Measurements from ENCODE around the gene NR3C1.

Gene NR3C1

GRCh38 chr5:143239882-143240518, 163.5 kb downstream of the NR3C1 start:
- TF ChIP-seq EZH2phosphoT487 (IDR thresholded peaks at IDR 0.05; ENCODE audit: low read length) (no peak), EZH2 (optimal IDR thresholded peaks at IDR 0.05; ENCODE audit: low read depth, low read length) (no peak), CTCF (IDR thresholded peaks at IDR 0.05; ENCODE audit: low read length) (no peak)
- Histone ChIP-seq H3K27me3 (replicated peaks; ENCODE audit: insufficient read depth, low read length) (no peaks in the 10 kb centered on the region), H3K4me1 (ENCODE audit: low read length) (no peaks in the 10 kb centered on the region), H3K27ac (ENCODE audit: low read length) (no peak overlapping the region), H3K4me2 (ENCODE audit: low read depth, low read length) (no peak overlapping the region), H3K9ac (ENCODE audit: low read length) (no peak overlapping the region), H2AFZ (ENCODE audit: low read length) (no peak overlapping the region), H4K20me1 (ENCODE audit: insufficient read depth, low read length) (no peaks in the 10 kb centered on the region), H3K36me3 (replicated peaks; ENCODE audit: insufficient read depth, low read length) (no peaks in the 10 kb centered on the region), H3K9me3 (replicated peaks; ENCODE audit: insufficient read depth, low read length) (no peaks in the 10 kb centered on the region), H3K79me2 (ENCODE audit: low read length) (no peaks in the 10 kb centered on the region), H3K4me3 (ENCODE audit: low read length) (no peak overlapping the region), H3K9me2 (replicated peaks; ENCODE audit: insufficient read depth, low read length) (no peaks in the 10 kb centered on the region), H3F3A (ENCODE audit: insufficient read depth, low read length) (no peaks in the 10 kb centered on the region)
- DNase-seq: no peak

GRCh38 chr5:143238620-143239019, 164.9 kb downstream of the NR3C1 start:
- Histone ChIP-seq H3K27ac (ENCODE audit: low read length) (no peak overlapping the region), H2AFZ (ENCODE audit: low read length) (no peak overlapping the region), H3K9me2 (replicated peaks; ENCODE audit: insufficient read depth, low read length) (no peaks in the 10 kb centered on the region), H3K4me1 (ENCODE audit: low read length) (no peaks in the 10 kb centered on the region), H3K9ac (ENCODE audit: low read length) (no peak overlapping the region), H3K9me3 (replicated peaks; ENCODE audit: insufficient read depth, low read length) (no peaks in the 10 kb centered on the region), H3K4me2 (ENCODE audit: low read depth, low read length) (no peak overlapping the region), H3K27me3 (replicated peaks; ENCODE audit: insufficient read depth, low read length) (no peaks in the 10 kb centered on the region), H4K20me1 (ENCODE audit: insufficient read depth, low read length) (no peaks in the 10 kb centered on the region), H3K4me3 (ENCODE audit: low read length) (no peak overlapping the region), H3K36me3 (replicated peaks; ENCODE audit: insufficient read depth, low read length) (no peaks in the 10 kb centered on the region), H3F3A (ENCODE audit: insufficient read depth, low read length) (no peaks in the 10 kb centered on the region), H3K79me2 (ENCODE audit: low read length) (no peaks in the 10 kb centered on the region)
- DNase-seq: no peak
- TF ChIP-seq CTCF (IDR thresholded peaks at IDR 0.05; ENCODE audit: low read length) (no peak), EZH2phosphoT487 (IDR thresholded peaks at IDR 0.05; ENCODE audit: low read length) (no peak), EZH2 (optimal IDR thresholded peaks at IDR 0.05; ENCODE audit: low read depth, low read length) (no peak)

GRCh38 chr5:143237664-143238063, 165.8 kb downstream of the NR3C1 start:
- no peak for DNase-seq
- Histone ChIP-seq H3K4me3 (ENCODE audit: low read length) (no peak overlapping the region), H3K36me3 (replicated peaks; ENCODE audit: insufficient read depth, low read length) (no peaks in the 10 kb centered on the region), H3K4me2 (ENCODE audit: low read depth, low read length) (no peak overlapping the region), H4K20me1 (ENCODE audit: insufficient read depth, low read length) (no peaks in the 10 kb centered on the region), H3K9me3 (replicated peaks; ENCODE audit: insufficient read depth, low read length) (no peaks in the 10 kb centered on the region), H3K27ac (ENCODE audit: low read length) (no peak overlapping the region), H3F3A (ENCODE audit: insufficient read depth, low read length) (no peaks in the 10 kb centered on the region), H3K79me2 (ENCODE audit: low read length) (no peaks in the 10 kb centered on the region), H3K27me3 (replicated peaks; ENCODE audit: insufficient read depth, low read length) (no peaks in the 10 kb centered on the region), H3K4me1 (ENCODE audit: low read length) (no peaks in the 10 kb centered on the region), H2AFZ (ENCODE audit: low read length) (no peak overlapping the region), H3K9ac (ENCODE audit: low read length) (no peak overlapping the region), H3K9me2 (replicated peaks; ENCODE audit: insufficient read depth, low read length) (no peaks in the 10 kb centered on the region)
- TF ChIP-seq CTCF (IDR thresholded peaks at IDR 0.05; ENCODE audit: low read length): no peak
- TF ChIP-seq EZH2 (optimal IDR thresholded peaks at IDR 0.05; ENCODE audit: low read depth, low read length): no peak
- TF ChIP-seq EZH2phosphoT487 (IDR thresholded peaks at IDR 0.05; ENCODE audit: low read length): no peak
